ES-I3 (cell line): Measurements from ENCODE around the gene KCNK15.

ENCODE experiments used
- H3K36me3 ChIP-seq: 2 replicates; pipeline ENCODE4 v1.6.1; 2013; ENCODE audit warnings: mild to moderate bottlenecking, low read length, control low read depth, moderate library complexity; ENCODE audit not compliant: insufficient read depth
- H3K4me1 ChIP-seq: 2 replicates; pipeline ENCODE4 v1.6.1; 2013; ENCODE audit warnings: mild to moderate bottlenecking, control low read depth, low read length; ENCODE audit not compliant: insufficient read depth
- H3K9ac ChIP-seq: 2 replicates; pipeline ENCODE4 v1.6.1; 2013; ENCODE audit warnings: low read depth, mild to moderate bottlenecking, low read length, moderate library complexity
- H3K9me3 ChIP-seq: 2 replicates; pipeline ENCODE4 v1.6.1; 2013; ENCODE audit warnings: mild to moderate bottlenecking, low read length, moderate library complexity; ENCODE audit not compliant: control insufficient read depth, insufficient read depth

Gene KCNK15

DNA sequence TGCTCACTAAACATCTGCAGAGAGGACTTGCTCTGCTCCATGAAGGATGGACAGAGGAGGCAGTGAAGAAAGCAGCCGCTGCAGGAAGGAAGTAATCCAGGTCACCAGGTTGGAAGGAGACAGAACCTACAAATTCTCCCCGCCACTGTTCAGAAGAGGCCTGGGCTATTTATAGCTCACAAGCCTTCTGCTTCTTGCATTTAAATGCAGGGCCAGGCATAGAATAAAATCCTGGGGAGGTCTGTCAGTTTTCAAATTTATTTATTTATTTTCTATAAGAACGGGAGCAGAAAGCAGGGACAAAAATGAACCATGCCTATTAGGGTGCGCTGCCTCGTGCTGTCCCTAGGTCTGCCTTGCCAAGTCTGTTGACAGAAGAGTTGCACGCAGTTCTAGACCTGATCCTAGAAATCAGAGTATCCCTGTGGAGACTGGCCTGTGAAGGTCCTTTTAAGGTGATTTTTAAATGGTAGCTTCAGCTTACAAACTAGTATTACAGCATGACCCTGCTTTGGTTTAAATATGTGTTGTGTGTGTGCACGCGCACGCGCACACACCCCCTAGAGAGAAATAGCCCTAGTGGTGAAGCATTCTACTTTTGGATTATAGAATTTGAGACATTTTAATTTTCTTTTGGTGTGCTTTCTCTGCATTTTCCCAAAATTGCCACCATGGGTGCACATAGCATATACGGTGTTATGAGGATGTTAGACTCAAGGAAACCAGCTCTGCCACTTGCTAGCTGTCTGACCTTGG, 45.2 kb downstream of the KCNK15 start:
- Histone ChIP-seq H3K4me1 (peaks cover 4% of the 10 kb centered on the region; the same call in 1 of the 2 replicates), H3K9me3 (no peaks in the 10 kb centered on the region), H3K9ac (no peak overlapping the region), H3K36me3 (no peaks in the 10 kb centered on the region)

DNA sequence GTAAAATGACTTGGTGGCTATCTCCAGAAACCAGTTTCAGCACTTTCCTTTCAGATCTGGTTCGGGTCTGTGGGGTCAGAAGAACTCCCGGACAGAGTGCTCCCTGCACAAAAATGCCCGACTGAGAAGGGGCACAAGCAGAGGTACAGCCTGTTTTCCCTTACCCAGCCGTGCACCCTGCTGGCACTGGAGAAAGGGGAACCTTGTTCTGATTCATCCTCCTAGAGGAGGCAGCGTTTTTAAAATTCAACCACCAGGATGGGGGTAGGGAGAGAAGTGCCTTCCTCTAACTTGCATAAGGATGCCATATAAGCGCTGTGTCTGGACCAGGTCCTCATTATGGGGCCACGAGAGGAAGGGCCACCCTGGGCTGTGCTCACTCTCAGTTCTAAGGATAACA, 47.1 kb downstream of the KCNK15 start:
- H3K36me3 ChIP-seq, result no peaks in the 10 kb centered on the region

DNA sequence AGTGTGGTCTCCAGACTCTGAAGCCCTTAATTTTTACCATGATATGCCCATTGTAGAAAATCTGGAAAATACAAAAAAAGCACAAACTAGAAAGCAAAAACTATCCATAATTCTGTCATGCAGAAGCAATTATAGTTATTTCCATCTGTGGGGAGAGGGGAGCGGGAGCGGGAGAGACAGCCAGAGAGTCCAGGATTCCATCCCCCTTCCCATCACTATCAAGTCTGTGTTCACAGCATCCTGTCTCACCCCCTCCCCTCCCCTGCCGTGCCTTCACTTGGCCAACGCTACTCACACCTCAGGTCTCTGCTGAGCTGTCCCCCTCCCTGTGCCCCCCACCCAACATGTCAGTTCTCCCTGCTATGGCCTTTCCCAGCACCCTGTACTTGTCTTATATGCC, 50.2 kb downstream of the KCNK15 start:
- Histone ChIP-seq H3K36me3 (no peaks in the 10 kb centered on the region), H3K4me1 (peaks cover 2% of the 10 kb centered on the region; the same call in 1 of the 2 replicates), H3K9ac (no peak overlapping the region), H3K9me3 (no peaks in the 10 kb centered on the region)

More for the DNA sequence above, 47.1 kb downstream of the KCNK15 start:
- H3K9me3 ChIP-seq, result no peaks in the 10 kb centered on the region
- peaks cover 4% of the 10 kb centered on the region; the same call in 1 of the 2 replicates for H3K4me1 ChIP-seq
- H3K9ac ChIP-seq, result no peak overlapping the region

DNA sequence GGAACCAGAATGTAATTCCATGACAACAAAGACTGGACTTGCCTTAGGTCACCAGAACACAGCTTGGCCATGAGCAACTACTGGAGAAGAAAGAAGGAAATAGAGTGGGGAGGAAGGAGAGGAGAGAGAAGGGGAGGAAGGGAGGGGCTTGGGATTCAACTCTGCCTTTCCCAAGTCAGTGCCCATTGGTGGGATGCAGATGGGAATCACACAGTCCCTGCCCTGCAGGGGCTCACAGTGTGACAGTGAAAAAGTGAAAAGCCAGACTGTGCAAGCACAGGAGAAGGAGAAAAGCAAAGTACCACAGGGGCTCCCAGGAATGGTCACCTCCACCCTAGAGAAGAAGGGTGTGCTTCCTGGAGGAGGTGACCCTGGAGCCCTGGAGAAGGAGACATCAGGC, 50.6 kb downstream of the KCNK15 start:
- Histone ChIP-seq H3K9ac (no peak overlapping the region), H3K4me1 (no peaks in the 10 kb centered on the region; the same call in 1 of the 2 replicates), H3K9me3 (no peaks in the 10 kb centered on the region), H3K36me3 (no peaks in the 10 kb centered on the region)

DNA sequence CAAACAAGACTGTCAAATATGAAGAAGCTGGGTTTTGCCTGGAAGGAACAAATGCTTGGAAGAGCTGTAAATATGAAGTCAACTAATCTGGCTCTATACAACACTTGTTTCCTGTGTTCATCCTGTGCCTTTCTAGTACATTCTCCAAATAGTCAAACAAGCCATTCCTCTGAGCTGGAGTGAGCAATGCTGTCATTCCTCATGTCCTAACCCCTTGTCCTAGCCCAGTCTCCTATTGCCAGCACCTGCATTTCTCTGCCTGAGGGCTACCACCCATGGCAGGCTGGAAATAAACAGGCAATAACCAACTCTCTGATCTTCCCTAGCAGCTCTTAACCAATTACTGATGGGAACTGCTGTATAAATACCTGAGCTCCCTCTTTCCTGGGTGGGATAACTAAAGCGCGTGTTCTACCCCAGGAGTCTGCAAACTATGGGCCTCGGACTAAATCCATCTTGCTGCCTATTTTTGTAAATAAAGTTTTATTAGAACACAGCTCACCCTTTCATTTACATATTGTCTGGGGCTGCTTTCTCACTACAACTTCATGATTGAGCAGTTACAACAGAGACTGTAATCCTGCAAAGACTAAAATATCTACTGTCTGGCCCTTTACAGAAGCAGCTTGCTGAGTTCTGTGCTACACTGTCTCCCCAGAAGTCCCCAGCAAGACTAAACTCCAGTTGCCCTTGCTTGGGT, 51.2 kb downstream of the KCNK15 start:
- Histone ChIP-seq H3K4me1 (no peaks in the 10 kb centered on the region; the same call in 1 of the 2 replicates), H3K9ac (no peak overlapping the region), H3K9me3 (no peaks in the 10 kb centered on the region), H3K36me3 (no peaks in the 10 kb centered on the region)

DNA sequence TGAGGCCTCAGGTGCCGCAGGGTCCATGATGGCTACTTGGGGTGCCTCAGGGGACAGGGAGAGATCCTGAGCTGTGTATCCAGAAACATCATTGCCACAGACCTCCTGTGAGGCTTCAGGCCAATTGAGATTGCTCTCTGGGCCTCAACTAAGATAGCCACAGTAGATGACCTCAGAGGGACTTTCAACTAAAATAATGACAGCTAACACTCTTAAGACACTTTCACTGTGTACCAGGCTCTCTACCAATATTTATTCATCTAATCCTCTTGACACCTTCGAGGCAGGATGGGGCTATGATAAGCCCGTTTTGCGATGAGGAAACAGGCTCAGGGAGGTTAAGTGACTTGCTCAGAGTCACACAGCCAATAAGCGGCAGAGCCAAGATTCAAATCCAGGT, 54.0 kb downstream of the KCNK15 start:
- H3K9ac ChIP-seq, result no peak overlapping the region
- no peaks in the 10 kb centered on the region; the same call in 1 of the 2 replicates for H3K4me1 ChIP-seq
- H3K36me3 ChIP-seq, result no peaks in the 10 kb centered on the region
- no peaks in the 10 kb centered on the region for H3K9me3 ChIP-seq

DNA sequence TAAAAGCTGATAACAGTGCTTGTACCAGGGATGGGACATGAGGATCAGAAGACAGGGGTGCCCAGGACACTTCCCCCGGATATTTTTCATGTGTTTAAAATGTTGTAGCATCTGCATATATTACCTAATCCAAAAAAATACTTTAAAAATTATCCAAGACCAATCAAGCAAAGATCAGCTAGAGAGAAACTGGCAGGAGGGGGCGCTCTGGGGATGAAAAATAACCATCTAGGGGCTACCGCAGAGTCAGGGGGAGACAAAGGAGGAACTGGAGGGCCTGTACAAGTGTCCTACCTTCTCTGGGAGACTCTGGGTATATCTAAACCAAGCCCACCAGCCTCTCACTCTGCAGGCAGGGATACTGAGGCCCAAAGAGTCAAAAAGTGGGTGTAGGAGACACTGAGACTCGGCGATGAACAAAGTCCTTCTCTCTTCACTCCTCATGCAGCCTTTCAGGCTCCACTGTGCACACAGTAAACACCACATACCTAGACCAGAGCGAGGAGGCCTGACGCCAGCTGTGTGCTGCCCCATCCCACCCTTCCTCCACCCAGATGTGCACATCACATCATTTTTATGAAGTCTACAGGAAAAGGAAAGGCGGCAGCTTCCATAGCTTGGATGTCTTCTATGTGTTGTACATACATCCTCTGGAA, 54.9 kb downstream of the KCNK15 start:
- Histone ChIP-seq H3K36me3 (no peaks in the 10 kb centered on the region), H3K9me3 (no peaks in the 10 kb centered on the region), H3K9ac (no peak overlapping the region), H3K4me1 (peaks cover 2% of the 10 kb centered on the region; the same call in 1 of the 2 replicates)
